ENCODE results near the gene LSAMP.

Gene LSAMP

DNA sequence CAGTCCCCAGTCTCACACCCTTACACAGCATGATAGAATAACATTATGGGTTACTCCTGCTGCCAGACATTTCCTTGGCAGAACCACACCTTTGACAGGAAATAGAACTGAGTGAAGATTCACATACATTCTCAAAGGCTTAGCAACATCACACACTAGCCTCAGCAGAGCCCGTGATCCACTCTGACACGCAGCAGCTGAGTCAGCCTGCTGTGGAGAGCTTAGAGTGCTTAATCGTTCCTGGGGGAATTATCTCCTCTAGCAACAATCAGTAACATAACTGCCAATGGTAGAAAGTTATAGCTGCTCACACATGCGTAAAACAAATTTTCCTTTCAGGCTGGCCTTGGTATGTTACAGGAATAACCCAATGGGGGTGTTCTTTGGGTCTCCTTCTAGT, 439.9 kb downstream of the LSAMP start:
- DNase-seq: no peak

DNA sequence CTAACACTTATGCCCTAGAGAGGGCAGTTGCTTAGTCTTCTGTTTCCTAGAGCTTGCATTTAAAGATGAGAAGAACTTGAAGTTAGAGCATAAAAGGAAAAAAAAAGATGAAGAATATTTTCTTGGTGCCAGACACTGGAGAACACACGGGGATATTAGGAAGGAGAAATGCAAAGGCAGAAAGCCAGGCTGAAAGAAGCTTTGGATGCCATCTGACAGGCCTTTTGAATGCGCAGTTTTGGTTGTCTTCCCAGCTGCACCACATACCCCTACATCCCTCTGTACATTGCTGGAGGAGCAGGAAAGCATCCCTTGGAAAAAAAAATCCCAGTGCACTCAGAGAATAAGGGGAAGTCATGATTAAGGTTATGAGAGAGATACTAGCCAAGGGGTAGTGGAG, 443.1 kb downstream of the LSAMP start:
- DNase-seq: no peak

DNA sequence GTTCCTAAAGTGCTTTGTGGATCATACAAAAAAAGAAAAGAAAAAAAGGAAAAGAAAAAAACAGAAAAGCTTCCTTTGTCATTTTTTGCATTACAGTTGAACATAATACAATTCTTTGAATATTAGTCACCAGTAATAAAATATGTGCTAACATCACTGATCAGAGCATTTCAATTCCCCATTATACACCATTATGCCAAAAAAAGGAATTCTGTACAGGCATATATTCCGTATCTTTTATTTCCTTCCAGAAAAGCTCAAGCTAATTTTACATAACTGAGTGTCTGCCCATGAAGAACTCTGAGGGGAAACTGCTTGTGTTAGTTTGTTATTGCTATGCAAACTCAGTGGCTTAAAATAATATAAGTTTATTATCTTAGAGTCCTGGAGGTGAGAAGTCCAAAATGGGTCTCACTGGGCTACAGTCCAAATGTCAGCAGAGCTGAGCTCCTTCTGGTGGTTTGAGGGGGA, 444.1 kb downstream of the LSAMP start:
- no peak for DNase-seq

DNA sequence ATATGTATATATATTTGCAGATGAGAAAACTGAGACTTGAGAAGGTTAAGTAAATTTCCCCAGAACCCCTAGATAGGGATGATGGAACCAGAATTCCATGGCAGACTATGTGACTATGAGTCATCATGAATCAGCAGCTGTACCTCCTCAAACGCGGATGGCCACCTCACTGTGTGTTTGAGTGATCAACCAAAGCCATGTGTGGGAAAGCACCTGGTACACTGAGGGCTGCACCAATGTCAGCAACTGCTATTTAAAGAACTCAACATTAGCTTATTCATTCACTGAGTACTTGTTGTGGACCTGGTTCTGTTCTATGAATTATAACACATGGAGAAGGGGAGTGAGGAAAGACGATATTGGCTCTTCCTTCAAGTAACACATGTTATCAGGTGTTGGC, 445.0 kb downstream of the LSAMP start:
- DNase-seq: no peak

DNA sequence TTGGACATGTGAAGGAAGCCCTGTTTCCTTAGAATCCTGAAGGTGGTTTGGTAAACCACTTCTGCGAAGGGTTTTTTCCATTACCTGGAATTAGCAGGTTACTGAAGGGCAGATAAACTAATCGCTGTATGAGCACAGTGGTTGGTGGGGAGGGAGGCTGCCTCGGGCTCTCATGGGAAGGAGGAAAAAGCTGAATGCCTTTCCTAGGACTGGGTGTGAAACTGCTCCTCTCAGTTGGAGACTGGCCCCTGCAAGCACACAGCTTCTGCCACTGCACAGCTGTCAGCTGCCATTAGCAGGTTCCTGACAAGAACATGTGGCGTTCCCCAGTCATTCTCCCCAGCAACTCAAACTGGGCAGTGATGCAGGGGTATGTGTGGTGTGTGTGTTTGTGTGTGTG, 445.7 kb downstream of the LSAMP start:
- DNase-seq: no peak

DNA sequence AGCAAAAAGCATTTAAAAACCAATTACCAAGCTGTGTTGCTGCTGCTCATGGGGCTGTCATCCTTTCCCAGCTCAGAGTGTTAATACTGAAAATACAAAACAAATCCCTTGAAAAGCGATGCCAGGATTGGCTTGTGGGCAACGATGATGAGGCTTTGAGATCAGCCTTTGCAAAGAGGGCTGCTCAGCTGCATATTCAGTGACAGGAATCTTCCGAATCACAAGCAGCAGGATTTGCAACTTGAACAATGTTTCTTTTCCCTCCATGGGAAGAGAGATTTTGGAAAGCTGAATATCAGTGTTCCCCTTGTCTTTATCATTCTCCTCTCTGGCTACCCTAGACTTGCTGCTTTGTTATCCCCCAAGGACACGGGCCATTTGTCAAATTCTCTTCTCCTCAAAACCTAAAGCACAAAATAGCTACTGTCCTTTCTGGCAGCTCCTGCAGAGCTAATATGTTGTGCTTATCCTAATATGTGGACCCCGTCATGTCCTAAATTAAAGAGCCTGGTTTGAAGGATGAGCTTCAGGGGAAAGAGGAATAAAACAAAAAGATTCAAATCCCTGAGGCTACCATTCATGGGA, 446.2 kb downstream of the LSAMP start:
- no peak for DNase-seq

DNA sequence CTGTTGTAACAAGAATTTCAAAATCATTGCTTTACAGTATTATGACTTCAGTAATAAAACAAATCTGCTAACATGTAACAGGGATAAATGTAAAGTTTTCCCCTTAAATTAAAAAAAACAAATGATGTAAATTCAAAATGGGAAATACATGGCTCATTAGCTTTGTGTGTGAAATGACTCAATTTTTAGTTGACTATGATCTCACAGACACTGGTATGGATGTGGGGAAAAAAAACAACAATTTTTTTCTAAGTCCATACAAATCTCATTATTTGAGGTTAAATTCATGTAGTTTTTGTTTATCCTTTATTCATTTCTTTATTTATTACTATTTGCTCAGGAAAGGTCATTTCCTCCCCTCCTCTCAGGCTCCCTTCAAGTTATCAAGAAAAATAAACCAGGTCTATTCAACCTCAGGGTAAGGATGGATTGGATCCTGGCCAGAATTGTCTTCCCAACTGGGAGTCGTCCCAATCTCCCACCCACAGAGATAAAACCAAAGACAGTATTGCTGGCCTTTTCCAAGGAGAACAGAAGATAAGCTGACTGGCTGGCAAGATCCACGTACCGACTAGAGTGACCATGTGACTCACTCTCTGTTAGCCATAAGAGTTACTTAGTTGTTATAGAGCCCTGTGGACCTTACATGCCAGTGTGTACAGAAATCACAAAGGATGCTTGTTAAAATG, 448.7 kb downstream of the LSAMP start:
- no peak for DNase-seq

DNA sequence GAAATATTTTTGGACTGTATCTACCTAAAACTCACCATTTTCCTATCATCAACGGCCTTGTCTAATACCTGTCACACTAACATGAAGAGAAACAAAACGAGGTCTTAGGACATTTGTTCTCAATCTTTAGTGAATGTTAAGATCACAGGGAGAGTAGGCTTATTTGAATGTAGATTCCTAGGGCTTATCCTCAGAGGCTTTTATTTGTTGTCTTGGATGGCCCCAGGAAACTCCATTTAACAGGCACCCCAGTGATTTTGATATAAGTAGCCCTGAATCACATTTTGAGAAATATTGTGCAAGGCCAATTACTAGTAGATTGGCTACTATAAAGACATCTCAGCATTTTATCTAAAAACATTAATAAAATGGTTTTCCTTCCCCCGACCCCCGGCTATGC, 454.6 kb downstream of the LSAMP start:
- DNase-seq: no peak

DNA sequence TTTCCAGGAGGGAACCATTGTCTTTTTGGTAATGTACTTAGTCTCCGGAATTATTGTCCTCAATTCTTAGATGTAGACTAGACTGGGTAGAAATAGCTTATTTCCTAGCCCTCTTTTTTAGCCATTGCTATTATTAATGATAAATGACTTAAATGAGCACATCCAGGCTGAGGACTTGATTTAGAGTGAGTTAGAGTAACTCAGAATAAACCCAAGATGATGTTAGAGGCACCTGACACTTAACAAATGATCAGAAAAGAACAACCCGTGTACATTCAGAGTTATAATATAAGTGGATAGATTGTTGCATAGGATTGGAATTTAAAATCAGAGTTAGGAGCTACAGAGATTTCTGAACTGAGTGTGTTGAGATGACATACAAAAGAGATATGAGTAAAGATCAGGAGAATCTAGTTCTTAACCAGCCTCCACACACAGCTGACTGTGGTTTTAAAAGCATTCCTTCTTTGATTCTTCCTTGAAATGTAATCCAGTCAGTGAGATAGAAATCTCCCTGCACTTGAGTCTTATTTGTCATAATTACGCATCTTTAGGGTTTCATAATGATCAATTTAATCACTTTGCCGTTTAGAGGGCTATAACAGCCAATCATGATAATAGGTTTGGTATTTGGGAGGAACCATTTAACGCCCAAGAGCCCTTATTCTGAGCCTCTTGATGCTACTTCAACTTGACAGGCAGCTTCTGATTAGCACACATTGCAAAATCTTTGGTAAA, 455.4 kb downstream of the LSAMP start:
- DNase-seq: no peak

DNA sequence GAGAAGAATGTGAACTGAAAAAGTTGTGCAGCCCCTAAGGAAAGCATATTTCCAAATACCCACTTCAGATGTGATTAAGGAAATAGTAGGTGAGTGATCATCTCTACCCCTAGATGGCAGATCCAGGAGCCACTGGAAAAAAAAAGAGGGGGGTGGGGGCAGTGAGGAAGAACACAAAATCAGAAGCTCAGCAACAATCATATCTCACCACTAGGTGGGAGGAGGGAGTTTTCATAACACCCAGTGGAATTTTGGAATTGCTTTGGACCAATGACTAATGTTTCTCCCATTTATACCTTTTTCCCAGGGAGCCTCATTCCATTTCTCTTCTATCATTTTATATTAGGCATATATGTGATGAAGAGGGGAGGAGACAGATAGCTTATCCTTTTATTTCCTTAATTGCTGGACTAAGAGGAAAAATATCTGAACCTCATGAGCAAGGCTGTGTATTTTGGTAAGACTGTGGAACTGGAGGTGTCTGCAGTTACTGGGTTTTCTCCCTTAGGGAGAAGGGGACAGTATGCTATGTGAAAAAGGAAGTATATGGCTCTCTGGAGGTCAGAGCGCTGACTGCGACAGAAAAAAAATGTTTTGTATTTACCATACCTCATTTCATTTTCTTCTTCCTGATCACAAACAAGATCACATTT, 458.6 kb downstream of the LSAMP start:
- DNase-seq: peak in 3 of 4 experiments; percentile 5 to 11 (median 6)

DNA sequence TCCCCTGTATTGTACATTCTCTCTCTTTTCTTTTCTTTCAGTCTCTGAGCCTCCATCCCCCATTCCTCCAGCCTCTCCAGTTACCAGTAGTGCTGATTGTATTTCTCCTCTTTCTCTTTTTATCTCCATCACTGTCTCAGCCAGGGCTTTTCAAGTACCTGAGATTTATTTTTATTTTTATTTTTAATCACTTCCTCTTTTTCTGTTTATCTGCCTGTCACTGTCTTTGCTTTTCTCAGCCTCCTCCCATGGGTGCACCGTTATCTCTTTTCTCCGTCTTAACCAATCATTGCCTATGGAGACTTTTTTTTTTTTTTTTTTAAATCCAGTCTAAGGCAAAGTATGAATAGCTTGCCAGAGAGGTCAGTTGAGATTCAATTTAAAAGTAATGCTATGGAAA, 462.7 kb downstream of the LSAMP start:
- DNase-seq: no peak

DNA sequence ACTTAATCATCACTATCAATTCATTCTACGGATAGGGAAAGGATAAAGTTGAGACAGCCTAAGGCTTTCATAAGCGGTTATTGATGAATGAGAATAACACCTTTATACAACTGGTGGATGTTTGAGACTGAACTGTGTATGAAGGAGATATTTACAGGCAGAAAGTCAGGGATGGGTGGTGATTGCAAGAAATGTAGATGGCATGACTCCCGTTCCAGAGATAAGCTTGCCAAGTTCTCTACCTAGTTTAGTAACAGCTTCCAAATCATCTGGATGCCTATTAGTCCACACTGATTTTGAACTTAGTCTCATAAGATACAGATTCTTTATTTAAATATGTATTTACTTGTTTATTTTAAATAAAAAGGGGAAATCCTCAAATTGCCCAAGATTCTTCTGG, 463.2 kb downstream of the LSAMP start:
- DNase-seq: no peak

DNA sequence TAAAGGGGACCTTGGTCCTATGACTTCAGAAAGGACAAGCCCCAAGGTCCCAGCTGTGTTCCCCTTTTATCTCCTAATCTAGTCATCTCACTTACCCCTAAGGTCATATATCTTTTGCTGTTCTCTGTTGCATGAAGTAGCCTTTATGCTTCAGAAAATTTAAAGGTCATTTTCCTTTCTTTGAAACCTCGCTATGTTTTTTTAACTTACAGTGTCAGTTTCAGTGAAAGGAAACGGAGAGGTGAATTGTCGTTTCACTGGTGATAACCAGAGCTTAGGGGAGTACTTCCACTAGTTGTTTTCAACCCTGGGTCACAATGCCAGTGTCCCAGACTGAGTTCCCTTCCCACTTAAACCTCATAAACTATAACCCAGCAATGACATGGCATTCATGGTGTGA, 464.6 kb downstream of the LSAMP start:
- DNase-seq: no peak

DNA sequence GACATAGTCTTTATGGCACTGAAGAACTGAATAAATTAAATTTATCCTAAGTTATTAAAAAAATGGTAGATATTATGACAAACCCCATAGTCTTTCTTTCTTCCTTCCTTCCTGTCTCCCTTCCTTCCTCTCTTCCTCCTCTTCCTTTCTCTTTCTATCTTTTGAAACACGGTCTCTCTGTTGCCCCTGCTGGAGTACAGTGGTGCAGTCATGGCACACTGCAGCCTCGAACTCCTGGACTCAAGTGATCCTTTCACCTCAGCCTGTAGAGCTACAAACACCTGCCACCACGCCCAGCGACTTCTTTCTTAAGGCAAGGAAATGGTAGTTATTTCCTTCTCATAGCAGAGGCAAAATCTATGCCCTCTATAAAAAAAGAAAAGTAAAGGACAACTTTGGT, 467.4 kb downstream of the LSAMP start:
- DNase-seq: no peak

DNA sequence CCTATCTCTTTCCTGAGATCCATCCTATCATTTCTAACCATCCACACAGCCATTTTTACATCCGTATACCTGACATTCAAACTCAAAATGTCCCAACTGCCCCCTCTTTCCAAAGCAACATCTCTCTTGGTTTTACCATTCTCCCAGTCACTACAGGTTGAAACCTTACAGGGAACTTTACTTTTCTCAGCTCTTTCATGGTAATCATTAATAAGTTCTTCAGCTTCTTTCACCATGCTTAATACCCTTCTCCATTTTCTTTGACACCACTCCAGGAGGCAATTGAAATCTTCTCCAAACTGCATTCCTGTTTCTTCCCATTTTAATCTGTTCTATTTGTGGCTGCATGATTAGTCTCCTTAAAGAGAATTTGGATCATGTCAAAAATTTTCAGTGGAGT, 469.5 kb downstream of the LSAMP start:
- DNase-seq: no peak

DNA sequence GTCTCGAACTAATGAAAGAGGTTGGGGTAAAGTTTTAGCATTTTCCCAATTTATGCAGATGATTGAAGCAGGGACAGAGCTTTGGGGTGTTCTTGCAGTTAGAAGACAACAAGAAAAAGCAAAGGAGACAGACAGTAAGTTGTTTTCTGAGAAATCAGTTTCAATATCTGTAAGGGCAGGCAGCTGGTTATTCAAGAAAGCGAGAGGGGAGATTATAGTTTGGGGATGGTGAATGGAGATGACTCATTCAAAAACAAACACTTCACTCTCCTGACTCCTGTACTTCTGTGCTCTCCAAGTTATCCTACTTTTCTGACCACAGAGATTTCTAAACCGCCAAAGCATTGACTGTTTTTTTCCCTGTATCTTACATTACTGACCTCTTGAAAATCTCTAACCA, 469.9 kb downstream of the LSAMP start:
- DNase-seq: no peak

DNA sequence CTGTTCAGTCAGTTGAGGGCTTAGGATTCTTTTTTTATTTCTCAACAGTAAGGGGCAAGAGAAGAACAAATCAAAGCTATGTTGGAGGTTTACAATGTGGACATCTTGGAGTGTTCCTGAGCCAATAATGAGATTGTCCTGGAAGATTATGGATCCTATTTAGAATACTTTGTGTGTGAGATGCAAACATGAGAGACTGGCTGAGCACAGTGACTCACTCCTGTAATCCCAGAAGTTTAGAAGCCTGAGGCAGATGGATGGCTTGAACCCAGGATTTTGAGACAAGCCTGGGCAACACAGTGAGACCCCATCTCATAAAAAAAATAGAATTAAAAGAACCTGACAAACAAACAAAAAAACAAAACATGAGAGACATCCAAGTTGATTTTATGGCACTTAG, 470.3 kb downstream of the LSAMP start:
- no peak for DNase-seq

DNA sequence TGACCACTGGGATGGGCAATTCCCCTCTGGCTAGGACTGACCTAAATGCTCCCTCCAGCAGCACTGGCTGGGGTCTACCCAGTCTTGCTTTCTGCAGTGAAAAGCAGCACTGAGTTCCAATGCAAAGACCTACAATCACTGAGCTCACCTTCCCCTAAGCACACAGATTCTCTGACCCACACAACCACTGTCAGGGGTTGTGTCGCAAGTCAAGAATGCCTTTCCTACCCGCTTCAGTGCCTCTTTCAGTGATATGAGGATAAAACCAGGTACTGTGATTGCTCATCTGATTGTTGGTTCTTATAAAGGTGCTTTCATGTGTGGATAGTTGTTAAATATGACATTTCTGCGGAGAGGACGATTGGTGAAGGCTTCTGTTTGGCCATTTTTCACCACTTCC, 476.4 kb downstream of the LSAMP start:
- no peak for DNase-seq

DNA sequence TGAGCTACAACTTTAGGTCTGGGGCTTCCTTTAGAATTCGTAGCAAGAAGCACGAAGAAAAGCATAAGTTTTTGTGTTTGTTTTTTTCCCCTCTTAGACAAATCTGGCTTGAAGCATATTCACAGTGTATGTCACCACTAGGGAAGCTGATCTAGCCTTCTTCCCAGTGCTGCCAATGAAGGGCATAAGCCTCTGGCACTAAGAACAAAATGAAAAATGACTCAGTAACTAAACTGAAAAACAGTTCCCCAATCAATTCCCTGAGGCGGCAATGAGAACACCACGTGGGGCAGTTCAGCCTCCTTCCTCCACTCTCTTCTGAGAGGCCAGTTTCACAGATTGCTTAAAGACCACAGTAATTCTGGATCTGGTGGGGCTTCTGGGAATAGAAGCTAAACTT, 483.9 kb downstream of the LSAMP start:
- no peak for DNase-seq

DNA sequence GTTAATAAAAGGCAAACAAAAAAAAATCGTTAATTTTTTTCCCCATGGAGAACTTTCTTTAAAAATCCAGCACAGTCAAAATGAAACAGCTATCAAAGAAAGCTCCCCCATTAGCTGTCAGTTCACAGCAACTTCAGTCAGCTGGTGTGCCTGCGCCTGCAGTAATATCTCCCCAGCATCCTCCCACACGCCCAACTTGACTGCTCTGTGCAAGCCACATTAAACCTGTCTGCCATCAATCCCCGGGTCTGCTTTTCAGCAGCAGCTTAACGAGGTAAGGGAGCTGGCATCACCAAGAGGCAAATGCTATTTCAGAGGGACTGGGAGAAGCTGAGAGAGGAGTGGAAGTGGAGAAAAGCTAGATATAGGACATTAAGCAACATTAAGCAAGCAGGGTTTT, 484.5 kb downstream of the LSAMP start:
- DNase-seq: no peak

DNA sequence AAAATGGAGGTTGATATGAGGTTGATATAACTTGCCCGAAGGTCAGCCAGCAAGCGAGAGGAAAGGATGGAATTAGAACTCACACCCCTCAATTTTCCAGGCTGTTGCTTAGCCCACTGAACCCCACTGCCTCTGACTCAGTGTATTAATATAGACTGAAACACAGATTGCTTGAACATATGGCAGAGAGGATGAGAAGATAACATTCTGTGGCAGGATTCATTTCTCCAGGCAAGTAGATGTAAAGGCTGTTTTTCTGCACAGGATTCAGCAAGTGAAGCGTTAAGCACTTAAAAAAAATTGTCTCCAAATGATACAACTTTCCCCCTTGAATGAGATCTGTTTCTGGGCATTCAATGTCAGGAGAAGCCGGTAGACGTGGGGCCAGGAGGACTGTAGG, 486.8 kb downstream of the LSAMP start:
- DNase-seq: no peak

DNA sequence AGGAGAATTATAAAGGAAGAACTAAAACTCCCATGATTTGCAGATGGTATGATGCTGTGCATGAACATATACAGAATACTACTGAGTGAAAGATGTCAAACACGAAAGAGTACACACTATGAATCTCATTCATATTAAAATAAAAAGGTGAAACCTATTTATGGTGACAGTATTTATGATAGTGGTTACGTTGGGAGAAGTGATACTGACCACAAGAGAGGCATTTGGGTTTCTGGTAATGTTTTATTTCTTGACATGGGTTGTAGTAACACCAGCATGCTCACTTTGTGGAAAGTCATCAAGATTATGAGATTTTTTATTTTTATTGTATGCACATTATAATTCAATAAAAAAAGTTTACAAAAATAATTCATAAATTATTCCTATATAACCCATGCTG, 498.0 kb downstream of the LSAMP start:
- DNase-seq: no peak

DNA sequence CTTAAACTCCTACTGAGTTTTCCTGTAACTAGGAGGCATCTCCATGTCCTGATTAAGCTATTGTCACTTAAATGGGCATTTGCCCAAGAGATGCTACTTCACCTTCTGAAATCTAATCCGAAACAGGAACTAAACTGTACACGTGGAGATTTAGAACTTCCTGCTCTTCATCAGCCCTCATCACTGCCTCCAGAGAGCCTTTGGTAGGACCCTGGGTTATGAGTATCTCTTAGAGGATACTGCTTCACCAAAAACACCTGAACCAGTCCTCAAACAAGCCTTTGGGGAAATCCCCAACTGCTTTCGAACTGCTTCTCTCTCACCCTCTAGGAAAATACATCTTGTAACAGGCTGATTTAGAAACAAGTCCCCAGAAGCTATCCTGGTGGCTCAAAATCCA, 501.7 kb downstream of the LSAMP start:
- no peak for DNase-seq

DNA sequence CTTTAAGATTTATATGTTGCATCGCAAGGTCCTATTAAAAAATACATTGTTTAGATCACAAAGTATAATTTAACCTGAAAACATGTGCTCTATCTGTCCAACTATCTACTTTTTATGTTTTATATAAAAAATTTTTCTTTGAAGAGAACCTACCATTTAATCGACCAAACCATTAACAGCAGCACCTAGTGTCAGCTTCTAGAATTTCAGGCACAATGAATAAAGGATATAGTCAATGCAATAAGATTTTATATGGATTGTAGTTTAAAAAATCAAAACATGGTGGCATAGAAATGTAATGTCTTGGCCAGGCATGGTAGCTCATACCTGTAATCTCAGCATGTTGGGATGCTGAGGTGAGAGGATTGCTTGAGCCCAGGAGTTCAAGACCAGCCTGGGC, 508.2 kb downstream of the LSAMP start:
- no peak for DNase-seq

All from suppressor macrophage (primary cell).